IgD-negative memory B cell (primary cell): Measurements from ENCODE around the gene NFYA. TPM values are rescaled to one million over a fixed set of nuclear protein-coding genes. Genes with fewer than 3 reads are reported as not detected.

ENCODE experiments used
- H3K27ac Mint-ChIP-seq, 3 donors: one replicate each; pipeline ENCODE4 v1.8.0; 2020 to 2022; ENCODE audit warnings: mild to moderate bottlenecking in 3 of 3, mixed read lengths in 3 of 3, moderate library complexity in 1 of 3
- H3K27me3 Mint-ChIP-seq: one replicate; pipeline ENCODE4 v1.8.0; 2021; ENCODE audit warnings: mixed read lengths
- H3K36me3 Mint-ChIP-seq: one replicate; pipeline ENCODE4 v1.8.0; 2020; ENCODE audit warnings: mild to moderate bottlenecking, mixed read lengths
- H3K4me1 Mint-ChIP-seq, 3 donors: one replicate each; pipeline ENCODE4 v1.8.0; 2020 to 2022; ENCODE audit warnings: mixed read lengths in 3 of 3, mild to moderate bottlenecking in 1 of 3
- H3K4me3 Mint-ChIP-seq, 4 donors: one replicate each; pipeline ENCODE4 v1.8.0; 2020 to 2022; ENCODE audit warnings: mild to moderate bottlenecking in 4 of 4, mixed read lengths in 4 of 4, moderate library complexity in 3 of 4
- H3K9me3 Mint-ChIP-seq, 3 donors: one replicate each; pipeline ENCODE4 v1.8.0; 2020 to 2021; ENCODE audit warnings: mixed read lengths in 3 of 3, mild to moderate bottlenecking in 1 of 3
- polyA plus RNA-seq: library from polyadenylated mRNA; unstranded; fragments of 300-500 nt; fragmentation: Illumina TruSeq; gene quantifications from one replicate; pipeline ENCODE4 v1.2.3, GENCODE V29; 2021

Gene NFYA
- polyA plus RNA-seq, 1 donor from 2014 or later, result 19.1 TPM

DNA sequence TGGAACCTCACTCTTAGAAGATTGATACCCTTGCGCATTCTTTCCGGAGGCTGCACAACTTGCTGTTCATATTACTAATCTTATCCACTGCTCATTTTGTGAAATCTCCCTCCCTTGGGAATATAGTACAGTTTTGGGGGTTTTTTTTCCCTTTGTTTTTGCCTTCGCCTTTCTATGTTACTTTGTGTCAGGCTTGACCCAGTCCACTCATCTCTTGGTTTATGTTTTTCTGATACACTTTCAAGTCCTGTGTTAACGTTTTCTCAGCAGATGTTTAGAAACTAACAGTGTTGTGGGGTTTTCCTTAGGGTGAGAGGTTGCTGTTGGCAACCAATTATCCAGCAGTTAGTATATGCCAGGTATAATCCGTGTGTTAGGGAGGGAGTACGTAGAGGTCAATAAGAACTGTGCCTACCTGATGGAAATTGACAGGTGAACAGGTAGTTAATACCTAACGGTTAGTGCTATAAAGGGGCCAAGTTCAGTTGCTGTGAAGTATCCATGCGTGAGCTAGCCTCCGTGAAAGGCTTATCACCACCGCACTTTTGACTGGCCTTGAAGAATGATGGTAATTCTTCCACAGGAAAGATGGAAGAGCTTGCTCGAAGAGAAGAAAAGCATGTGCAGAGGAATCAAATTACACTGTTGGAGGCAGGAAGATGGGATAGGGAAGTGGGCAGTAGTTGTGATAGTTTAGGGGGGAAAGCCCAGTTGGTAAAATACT is 1.4 kb downstream of the NFYA start:
- Mint-ChIP-seq H3K27ac (peak overlapping the region; percentile 97 to 100 (median 97)), H3K36me3 (peaks cover 5% of the 10 kb centered on the region), H3K4me3 (peak overlapping the region; percentile 95 to 98 (median 97)), H3K27me3 (no peaks in the 10 kb centered on the region), H3K9me3 (no peaks in the 10 kb centered on the region), H3K4me1 (peaks cover 25 to 42% (median 33%) of the 10 kb centered on the region in 3 donors)

DNA sequence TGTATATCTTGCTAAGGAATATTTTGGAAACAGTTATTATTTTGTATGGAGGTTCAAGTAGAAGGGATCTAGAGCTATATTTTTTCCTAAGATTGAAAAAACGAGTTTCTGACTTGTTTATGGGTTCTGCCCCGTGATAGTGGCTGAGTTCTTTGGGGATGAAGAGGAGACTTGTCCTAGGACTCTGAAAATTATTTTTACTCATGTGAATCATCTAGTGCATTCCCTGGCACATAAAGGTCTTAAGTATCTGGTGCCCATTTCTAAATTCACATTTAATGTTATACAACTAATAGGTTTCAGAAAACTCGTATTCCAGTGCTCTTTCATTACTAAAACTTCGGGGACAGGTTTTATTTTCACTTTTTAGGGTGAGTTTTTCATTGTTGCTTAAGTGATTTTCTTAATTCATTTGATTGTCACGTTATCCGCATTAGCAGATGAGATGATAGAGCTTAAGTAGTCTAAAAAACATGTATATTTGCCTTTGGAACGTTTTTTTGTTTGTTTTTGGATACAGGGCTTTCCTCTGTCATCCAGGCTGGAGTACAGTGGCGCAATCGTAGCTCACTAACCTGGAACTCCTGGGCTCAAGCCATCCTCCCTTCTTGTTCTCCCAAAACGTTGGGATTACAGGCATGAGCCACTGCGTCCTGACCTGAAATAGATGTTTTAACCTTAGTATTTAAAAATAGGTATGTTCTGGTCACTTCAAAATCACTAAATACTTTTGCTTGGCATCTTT is 2.1 kb downstream of the NFYA start:
- H3K9me3 Mint-ChIP-seq, result no peaks in the 10 kb centered on the region
- no peaks in the 10 kb centered on the region for H3K27me3 Mint-ChIP-seq
- peaks cover 4% of the 10 kb centered on the region for H3K36me3 Mint-ChIP-seq
- H3K4me3 Mint-ChIP-seq, result peak overlapping the region; percentile 95 to 98 (median 97)
- H3K4me1 Mint-ChIP-seq, result peaks cover 26 to 45% (median 35%) of the 10 kb centered on the region in 3 donors
- H3K27ac Mint-ChIP-seq, result peak overlapping the region; percentile 97 to 100 (median 97)

DNA sequence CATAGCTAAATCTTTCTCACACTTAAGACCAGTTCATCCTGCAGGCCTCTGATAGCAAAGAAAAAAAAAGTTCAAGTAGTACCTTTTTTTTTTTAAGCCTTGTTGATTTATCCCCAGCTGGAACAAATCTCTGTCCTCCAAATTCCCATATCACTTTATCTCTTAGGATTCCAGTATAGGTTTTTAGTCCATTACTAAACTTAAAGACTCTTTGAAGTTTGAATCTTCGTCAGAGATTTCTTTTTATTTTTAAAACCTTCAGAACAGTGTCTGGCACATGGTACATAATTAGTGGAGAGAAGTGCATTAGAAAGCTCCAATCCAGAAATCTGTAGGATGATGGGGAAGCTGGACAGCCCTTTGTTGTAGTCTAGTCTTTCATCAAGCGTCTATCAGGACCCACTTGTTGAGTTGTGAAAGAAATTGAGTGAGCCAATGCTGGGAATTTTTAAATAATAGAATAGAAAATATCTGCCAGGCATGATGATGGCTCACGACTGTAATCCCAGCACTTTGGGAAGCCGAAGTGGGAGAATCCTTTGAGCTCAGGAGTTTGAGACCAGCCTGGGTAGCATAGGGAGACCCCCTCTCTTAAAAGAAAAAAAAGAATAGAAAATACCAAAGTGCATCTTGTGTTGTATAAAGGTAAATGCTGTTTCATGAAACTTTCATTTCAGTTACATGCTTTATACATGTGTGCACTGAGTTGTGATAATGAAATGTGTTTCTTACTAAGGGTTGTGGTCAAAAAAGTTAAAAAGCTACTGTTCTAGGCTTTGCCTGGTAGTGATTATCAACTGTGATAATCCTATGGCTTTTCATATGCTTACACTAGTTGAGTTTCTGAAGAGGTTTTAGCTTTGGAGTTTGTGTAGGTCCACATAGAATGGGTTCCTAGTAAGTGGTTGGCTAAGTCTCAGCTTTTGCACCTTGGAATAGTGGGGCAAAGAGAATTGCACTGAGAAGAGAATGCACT is 3.2 kb downstream of the NFYA start:
- H3K36me3 Mint-ChIP-seq, result peaks cover 9% of the 10 kb centered on the region
- H3K4me1 Mint-ChIP-seq, result peaks cover 36 to 51% (median 46%) of the 10 kb centered on the region in 3 donors
- H3K27ac Mint-ChIP-seq, result peak overlapping the region; percentile 18 to 100 (median 97)
- peak overlapping the region; percentile 83 to 98 (median 97) for H3K4me3 Mint-ChIP-seq
- no peaks in the 10 kb centered on the region for H3K9me3 Mint-ChIP-seq
- no peaks in the 10 kb centered on the region for H3K27me3 Mint-ChIP-seq

DNA sequence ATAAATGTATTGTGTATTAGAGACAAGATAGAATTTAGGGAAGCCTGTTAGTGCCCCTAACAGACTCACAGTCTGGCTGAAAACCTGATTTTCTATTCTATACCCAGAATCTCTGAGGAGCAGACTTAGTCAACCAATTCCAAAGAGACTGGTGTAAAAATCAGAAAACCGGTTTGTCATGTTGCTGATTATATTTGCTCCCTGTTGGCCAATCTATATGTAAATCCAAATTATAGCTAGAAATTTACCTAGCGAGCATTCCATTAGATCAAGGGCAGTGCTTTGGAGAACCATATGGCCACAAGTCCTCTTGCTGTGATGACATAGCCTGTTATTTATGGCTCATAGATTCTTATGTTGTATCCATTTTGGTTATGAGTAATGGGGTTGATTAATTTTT is 4.8 kb downstream of the NFYA start:
- Mint-ChIP-seq H3K4me1 (peaks cover 37 to 51% (median 42%) of the 10 kb centered on the region in 3 donors), H3K27me3 (no peaks in the 10 kb centered on the region), H3K4me3 (no peak overlapping the region), H3K36me3 (peaks cover 10% of the 10 kb centered on the region), H3K27ac (peak overlapping the region in 1 of 3 donors; percentile 48), H3K9me3 (no peaks in the 10 kb centered on the region)

DNA sequence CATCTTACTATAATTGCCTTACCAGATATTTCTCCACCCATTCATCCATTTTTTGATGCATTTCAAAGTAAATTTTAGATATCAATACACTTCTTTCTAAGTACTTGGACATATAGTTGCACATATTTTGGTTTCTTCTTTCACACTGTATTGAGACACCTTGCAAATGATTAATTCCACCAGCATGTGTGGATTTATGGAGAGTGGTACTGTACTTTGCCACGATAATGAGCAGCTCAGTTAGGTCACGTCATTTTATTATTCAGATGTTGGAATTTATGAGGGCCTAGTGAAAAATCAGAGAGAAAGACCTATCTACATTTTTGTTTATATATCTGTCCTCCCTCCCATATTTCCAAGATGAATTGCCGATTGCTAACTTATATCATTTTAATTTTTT is 5.3 kb downstream of the NFYA start:
- Mint-ChIP-seq H3K4me3 (no peak overlapping the region), H3K9me3 (no peaks in the 10 kb centered on the region), H3K36me3 (peaks cover 10% of the 10 kb centered on the region), H3K27ac (no peak overlapping the region), H3K27me3 (no peaks in the 10 kb centered on the region), H3K4me1 (peaks cover 39 to 54% (median 43%) of the 10 kb centered on the region in 3 donors)

DNA sequence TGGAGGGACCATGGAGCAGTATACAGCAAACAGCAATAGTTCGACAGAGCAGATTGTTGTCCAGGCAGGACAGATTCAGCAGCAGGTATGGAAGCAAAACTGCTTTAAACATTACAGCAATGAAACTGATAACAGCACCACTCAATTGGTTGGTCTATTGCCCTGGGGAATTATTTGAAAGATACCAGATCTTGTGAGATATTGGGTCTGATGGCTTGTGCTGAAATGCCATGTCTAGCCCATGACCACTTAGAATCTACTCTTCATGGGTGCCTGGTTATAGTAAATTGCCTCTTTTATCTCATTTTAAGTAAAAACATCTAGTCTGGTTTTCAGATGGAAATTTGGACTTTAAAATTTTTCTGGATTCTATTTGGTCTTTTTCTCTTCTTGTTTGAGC is 6.3 kb downstream of the NFYA start:
- H3K4me1 Mint-ChIP-seq, result peaks cover 39 to 54% (median 51%) of the 10 kb centered on the region in 3 donors
- H3K27ac Mint-ChIP-seq, result no peak overlapping the region
- peaks cover 14% of the 10 kb centered on the region for H3K36me3 Mint-ChIP-seq
- no peaks in the 10 kb centered on the region for H3K9me3 Mint-ChIP-seq
- H3K27me3 Mint-ChIP-seq, result no peaks in the 10 kb centered on the region
- peak overlapping the region in 2 of 4 donors; percentile 9 to 16 for H3K4me3 Mint-ChIP-seq

DNA sequence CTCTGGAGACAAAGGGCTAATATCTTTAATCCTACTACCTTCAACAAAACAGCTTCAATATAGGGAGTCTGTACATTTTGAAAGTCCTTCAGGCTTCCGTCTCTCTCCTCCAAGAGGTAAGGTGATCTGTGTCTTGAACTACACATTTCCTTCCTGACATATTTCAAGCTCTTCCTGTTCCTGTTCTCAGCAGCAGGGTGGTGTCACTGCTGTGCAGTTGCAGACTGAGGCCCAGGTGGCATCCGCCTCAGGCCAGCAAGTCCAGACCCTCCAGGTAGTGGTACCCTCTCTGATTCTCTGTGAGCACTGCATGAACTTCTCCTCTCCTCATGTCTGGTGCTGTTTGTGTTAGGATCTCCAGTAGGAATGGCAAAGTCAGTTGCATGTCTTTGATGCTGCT is 7.8 kb downstream of the NFYA start:
- Mint-ChIP-seq H3K4me1 (peaks cover 25 to 41% (median 40%) of the 10 kb centered on the region in 3 donors), H3K9me3 (no peaks in the 10 kb centered on the region)

DNA sequence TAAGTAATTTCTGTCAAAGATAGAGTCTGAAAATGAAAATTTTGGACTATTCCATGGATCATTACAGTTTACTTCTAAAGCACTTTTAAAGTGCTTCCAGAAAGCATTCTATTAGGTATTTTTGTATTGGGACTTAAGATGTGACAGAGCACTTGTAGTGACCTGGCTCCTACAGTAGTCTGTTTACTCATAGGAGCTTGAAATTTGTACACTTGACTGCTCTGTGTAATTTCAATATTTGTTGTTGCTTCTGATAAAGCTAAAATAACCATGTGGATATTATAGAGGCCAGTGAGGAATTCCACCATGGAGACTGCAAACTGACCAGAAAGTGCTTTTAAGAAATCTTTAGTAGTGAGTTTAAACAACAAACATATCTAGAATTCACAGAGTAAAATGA is 10.3 kb downstream of the NFYA start:
- Mint-ChIP-seq H3K9me3 (no peaks in the 10 kb centered on the region), H3K27me3 (no peaks in the 10 kb centered on the region), H3K27ac (no peak overlapping the region), H3K36me3 (peaks cover 14% of the 10 kb centered on the region), H3K4me1 (peaks cover 17 to 36% (median 29%) of the 10 kb centered on the region in 3 donors), H3K4me3 (no peak overlapping the region)

More for the DNA sequence above, 7.8 kb downstream of the NFYA start:
- peaks cover 14% of the 10 kb centered on the region for H3K36me3 Mint-ChIP-seq
- peak overlapping the region; percentile 8 to 86 (median 28) for H3K27ac Mint-ChIP-seq
- H3K27me3 Mint-ChIP-seq, result no peaks in the 10 kb centered on the region
- peak overlapping the region; percentile 2 to 92 (median 68) for H3K4me3 Mint-ChIP-seq

DNA sequence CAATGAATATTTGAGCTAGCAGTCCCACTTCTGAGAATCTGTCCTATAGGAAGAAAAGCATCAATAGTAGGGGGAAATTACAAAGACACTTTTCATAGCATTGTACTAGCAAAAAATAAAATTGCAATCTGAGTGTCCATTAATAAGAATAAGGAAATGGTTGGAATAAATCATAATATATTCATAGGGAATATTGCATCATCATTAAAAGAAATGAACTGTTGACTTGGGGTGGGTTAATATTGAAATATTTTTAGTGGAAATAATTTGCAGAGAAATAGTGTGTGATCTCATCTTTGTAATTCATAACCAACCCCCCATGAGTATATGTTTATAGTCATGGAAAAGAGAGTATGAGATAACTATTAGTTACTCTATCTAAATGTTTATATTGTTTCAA is 12.4 kb downstream of the NFYA start:
- peak overlapping the region in 1 of 3 donors; percentile 13 for H3K27ac Mint-ChIP-seq
- H3K9me3 Mint-ChIP-seq, result no peaks in the 10 kb centered on the region
- no peak overlapping the region for H3K4me3 Mint-ChIP-seq
- no peaks in the 10 kb centered on the region for H3K27me3 Mint-ChIP-seq
- H3K36me3 Mint-ChIP-seq, result peaks cover 9% of the 10 kb centered on the region
- H3K4me1 Mint-ChIP-seq, result peaks cover 10 to 31% (median 21%) of the 10 kb centered on the region in 3 donors

DNA sequence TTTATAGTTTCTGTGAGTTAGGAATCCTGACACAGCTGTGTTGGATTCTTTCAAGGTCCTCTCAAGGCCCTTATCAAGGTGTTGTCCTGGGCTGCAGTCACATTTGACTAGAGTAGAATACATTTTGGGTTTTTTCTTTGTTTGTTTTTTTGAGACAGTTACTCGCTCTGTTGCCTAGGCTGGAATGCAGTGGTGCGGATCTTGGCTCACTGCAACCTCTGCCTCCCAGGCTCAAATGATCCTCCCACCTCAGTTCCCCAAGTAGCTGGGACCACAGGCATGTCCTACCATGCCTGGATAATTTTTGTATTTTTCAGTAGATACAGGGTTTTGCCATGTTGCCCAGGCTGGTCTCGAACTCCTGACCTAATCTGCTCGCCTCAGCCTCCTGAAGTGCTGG is 15.7 kb downstream of the NFYA start:
- peaks cover 4% of the 10 kb centered on the region for H3K36me3 Mint-ChIP-seq

DNA sequence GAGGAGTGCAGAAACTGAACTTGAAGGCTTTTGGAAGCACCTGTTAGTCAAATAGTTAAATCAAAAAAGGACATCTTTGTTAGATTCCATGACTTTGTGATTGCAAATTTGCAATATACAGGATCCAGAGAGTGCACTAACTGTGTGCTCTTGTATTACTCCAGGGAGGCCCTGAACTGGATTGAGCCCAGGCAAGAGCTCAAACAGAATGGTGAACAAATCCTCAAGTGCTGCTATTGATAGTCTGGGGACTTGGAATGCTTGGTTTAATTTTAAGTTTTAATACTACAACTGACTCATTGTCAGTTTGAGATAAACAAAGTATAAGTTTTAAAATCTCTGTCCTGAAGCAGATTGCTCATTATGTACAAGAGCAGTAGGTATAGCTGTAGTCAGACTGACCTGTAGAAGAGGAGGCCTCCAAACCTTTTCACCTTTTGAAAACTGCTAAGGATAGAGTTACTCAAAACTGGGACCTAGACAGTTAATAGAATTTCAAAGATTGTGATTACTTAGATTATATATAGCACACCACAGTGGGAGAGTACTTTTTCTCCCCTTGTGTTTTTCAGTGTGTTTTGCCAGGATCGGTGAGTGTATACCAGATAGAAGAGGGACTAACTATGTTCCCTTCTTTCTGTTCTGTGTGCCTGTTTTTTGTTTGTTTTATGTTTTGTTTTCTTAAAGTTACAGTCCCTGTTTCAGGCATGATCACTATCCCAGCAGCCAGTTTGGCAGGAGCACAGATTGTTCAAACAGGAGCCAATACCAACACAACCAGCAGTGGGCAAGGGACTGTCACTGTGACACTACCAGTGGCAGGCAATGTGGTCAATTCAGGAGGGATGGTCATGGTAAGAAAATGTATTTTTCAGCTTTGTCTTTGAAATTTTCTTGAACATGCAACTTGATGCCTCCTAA is 18.3 kb downstream of the NFYA start:
- no peaks in the 10 kb centered on the region for H3K4me1 Mint-ChIP-seq
- peaks cover 8% of the 10 kb centered on the region for H3K36me3 Mint-ChIP-seq
- H3K27ac Mint-ChIP-seq, result no peak overlapping the region
- H3K4me3 Mint-ChIP-seq, result no peak overlapping the region
- H3K27me3 Mint-ChIP-seq, result no peaks in the 10 kb centered on the region
- no peaks in the 10 kb centered on the region for H3K9me3 Mint-ChIP-seq

More for the DNA sequence above, 15.7 kb downstream of the NFYA start:
- Mint-ChIP-seq H3K27me3 (no peaks in the 10 kb centered on the region), H3K27ac (no peak overlapping the region), H3K4me1 (peaks cover 0 to 4% (median 3%) of the 10 kb centered on the region in 3 donors), H3K4me3 (no peak overlapping the region), H3K9me3 (no peaks in the 10 kb centered on the region)

DNA sequence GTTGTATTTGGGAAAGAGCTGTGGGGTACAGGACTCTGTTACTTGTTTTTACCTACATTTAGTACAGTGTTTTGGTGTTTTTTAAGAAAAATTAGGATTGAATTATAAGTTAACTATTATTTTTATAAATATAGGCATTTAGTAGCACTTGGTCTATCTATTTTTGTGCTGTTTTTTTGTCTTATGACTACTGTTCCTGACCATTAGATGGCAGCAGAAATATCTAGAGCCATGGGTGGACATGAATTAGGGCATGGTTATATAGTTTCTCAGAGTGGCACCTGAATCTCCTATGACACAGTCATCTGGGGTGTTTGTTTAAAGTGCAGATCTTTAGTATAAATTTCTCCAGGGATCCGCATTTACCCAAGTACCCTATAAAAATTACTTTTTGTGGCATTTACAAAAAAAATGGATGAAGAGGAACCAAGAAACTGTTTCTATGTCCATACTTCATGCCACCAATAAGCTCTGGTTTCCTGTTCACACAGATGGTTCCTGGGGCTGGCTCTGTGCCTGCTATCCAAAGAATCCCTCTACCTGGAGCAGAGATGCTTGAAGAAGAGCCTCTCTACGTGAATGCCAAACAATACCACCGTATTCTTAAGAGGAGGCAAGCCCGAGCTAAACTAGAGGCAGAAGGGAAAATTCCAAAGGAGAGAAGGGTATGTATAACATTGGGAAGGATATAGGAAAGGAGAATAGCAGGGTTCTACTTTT is 19.8 kb downstream of the NFYA start:
- H3K4me3 Mint-ChIP-seq, result no peak overlapping the region
- peak overlapping the region in 1 of 3 donors; percentile 50 for H3K27ac Mint-ChIP-seq
- no peaks in the 10 kb centered on the region for H3K27me3 Mint-ChIP-seq
- H3K4me1 Mint-ChIP-seq, result no peaks in the 10 kb centered on the region
- peaks cover 12% of the 10 kb centered on the region for H3K36me3 Mint-ChIP-seq
- no peaks in the 10 kb centered on the region for H3K9me3 Mint-ChIP-seq

DNA sequence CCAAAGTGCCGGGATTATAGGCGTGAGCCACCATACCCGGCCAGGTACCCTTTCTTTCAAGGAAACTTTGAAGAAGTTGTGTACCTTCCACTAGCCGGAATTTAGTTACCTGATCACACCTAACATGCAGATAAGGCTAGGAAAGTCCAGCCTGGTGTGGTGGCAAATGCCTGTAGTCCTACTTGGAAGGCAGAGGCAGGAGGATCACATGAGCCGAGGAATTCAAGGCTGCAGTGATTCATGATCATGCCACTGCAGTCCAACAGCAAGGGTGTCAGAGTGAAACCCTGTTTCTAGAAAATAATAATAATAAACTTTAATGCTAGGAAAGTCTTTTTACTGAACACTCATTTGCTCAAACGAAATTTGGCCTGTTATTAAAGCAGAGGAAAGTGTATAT is 21.0 kb downstream of the NFYA start:
- Mint-ChIP-seq H3K4me1 (no peaks in the 10 kb centered on the region), H3K9me3 (no peaks in the 10 kb centered on the region), H3K27me3 (no peaks in the 10 kb centered on the region), H3K4me3 (no peak overlapping the region), H3K36me3 (peaks cover 12% of the 10 kb centered on the region), H3K27ac (no peak overlapping the region)
